ENCODE data around the gene NIPSNAP3A.

DNA sequence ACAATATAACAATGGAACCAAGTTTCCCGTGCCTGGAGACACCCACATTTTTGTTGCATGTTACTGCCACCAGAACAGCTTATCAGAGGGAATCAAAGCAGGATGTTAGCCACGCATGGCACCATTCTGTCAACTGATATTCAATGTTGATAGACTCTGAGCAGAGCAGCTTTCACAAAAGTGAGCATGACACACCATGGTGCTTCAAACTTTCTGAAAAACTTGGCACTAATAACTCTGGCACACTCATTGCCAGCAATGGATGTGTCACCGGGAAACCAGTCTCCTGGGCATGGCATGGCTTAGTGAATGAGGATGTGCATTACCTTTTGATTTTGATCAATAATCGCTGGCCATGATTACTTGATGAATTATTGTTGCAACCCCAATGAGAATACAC is 36.1 kb downstream of the NIPSNAP3A start:
- no peak for TF ChIP-seq POLR2AphosphoS5 (IDR thresholded peaks at IDR 0.05)
- TF ChIP-seq, protein P1, sequence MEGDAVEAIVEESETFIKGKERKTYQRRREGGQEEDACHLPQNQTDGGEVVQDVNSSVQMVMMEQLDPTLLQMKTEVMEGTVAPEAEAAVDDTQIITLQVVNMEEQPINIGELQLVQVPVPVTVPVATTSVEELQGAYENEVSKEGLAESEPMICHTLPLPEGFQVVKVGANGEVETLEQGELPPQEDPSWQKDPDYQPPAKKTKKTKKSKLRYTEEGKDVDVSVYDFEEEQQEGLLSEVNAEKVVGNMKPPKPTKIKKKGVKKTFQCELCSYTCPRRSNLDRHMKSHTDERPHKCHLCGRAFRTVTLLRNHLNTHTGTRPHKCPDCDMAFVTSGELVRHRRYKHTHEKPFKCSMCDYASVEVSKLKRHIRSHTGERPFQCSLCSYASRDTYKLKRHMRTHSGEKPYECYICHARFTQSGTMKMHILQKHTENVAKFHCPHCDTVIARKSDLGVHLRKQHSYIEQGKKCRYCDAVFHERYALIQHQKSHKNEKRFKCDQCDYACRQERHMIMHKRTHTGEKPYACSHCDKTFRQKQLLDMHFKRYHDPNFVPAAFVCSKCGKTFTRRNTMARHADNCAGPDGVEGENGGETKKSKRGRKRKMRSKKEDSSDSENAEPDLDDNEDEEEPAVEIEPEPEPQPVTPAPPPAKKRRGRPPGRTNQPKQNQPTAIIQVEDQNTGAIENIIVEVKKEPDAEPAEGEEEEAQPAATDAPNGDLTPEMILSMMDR (IDR thresholded peaks at IDR 0.05), result no peak
- TF ChIP-seq POLR2A (IDR thresholded peaks at IDR 0.05), result no peak
- no peak for TF ChIP-seq EP300 (IDR thresholded peaks at IDR 0.05)

Data from stomach (tissue), 4 donors.